Globus pallidus (tissue), 1 donor: Measurements from ENCODE around the gene CDC42BPB.
"Not testable (repeated sequence)": the region's sequence is repeated elsewhere in the genome, so short reads cannot be mapped to it uniquely, and the experiment has no call there.

Experiments
- DNase-seq: peaks from one replicate; pipeline ENCODE4 v3.0.0-alpha.2; 2015; ENCODE audit warnings: low spot score

Gene CDC42BPB

DNA sequence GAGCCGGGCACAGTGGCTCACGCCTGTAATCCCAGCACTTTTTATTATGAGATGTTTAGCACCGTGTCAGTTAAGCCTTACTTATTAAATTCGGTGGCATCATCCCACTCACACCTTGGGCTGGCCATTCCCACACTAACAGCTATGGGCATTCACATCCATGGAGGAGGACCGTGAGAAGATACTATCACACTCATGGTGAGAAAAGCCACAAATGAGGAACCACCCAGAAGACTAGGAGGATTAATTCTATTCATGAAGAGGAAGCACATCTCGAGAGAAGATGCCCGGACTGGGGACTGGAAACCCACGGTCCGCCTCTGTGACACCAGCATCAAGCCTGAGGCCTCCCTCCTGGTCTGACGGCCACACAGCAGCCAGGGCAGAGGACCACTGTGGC is 4.9 kb downstream of the CDC42BPB start:
- no peak for DNase-seq

DNA sequence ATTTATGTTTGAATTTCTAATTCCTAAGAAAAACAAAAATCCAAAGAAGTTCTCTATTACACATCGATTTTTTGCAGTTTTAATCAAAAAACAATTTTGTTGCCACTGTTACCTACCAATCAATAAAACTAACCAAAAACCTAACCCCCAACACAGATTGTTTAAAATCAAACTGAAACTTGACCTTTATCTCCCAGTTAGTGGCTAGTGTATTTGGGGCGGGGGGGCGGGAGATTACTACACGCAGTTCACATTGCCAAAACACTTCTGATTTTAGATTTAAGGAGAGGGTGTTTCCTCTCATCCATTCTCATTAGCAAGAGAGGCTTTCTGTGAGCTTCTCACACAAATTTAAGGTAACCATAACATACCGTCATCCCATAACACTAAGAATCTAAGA is 6.4 kb downstream of the CDC42BPB start:
- no peak for DNase-seq

DNA sequence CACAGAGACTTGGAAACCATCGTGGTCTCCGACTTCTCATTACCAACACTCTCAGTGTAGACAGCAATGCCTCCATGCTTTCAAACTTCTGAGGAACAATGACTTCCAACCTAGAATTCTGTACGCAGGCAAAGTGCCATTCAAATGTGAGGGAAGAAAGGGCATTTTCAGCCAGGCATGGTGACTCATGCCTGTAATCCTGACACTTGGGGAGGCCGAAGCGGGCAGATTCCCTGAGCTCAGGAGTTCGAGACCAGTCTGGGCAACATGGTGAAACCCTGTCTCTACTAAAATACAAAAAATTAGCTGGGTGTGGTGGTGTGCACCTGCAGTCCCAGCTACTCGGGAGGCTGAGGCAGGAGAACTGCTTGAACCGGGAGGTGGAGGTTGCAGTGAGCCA is 9.9 kb downstream of the CDC42BPB start:
- DNase-seq: not testable (repeated sequence)

DNA sequence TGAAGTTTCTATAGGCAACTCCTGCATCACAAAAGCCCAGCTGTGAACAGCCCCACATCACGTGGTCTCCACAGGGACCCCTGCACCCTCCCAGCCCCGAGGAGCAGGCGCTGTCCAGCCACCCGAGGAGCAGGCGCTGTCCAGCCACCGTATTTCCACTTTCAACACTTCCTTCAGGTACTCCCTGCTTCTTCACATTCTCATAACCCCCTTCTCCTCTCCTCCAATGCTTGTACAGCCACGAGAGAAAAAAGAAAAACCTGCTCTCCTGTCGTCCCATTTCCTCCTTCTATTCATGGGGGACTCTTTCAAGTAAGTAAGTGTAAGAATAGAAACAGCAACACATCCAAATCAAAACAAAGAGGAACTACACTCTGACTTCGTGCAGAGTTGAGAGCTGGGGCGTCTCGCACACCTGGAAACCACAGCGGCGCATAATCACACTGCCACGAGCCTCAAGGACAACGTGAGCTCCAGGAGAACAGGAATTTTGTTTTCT is 11.9 kb downstream of the CDC42BPB start:
- DNase-seq: no peak

DNA sequence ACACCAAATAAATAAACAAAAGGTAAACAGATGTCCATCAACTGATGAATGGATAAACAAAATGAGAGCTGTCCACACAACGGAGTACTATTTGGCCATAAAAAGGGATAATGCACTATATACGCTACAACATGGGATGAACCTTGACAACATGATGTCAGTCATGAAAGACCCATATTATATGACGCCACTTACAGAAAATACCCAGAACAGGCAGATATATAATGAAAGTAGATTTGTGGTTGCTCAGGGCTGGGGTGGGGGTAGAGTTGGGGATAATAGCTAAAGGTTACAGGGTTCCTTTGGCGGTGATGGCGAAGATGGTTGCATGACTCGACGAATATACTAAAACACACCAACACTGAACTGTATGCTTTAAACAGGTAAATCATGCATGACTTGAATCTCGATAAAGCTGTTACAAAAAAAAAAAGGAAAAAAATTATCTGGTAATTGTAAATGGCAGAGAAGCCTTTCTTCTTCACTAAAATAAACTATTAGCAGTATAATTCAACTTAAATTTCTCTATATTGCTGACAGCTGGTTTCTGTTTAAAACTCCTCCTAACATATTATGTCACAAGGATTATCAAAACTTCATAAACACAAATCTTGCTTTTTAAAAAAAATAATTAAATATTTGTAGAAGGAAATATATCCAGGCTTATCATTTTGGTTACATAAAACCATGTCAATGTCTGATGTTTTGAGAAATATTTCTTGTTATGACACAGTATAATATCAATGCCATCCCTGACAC is 13.9 kb downstream of the CDC42BPB start:
- DNase-seq: no peak

DNA sequence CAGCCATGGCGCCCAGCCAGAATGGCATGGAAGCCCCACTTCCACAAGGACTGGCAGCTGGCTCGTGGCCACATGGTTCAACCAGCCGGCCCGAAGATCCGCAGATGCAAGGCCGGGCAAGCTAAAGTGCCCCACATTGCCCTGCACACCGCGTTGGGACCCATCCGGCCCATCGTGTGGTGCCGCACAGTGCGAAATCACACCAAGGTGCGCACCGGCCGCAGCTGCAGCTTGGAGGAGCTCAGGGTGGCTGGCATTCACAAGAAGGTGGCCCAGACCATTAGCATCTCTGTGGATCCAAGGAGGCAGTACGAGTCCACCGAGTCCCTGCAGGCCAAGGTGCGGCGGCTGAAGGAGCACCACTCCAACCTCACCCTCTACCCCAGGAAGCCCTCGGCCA is 15.9 kb downstream of the CDC42BPB start:
- no peak for DNase-seq

DNA sequence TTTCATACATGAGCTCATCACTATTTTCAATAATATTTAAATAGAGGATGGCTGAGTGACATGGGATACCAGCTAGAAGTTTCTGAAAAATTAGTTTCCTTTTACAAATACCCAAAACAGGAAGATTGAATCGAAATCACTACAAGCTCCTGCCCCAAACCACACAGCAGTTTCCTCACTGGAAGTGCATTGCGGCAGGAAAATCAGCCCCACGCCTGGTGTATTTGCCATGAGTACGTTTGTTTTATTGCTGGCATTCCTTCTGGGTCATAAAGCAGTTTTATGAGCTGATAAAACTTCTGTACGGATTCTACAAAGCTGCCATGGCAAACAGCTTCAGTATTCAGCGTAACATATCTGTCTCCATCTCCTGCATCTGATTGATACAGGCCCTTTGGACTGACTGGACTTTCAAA is 23.7 kb downstream of the CDC42BPB start:
- no peak for DNase-seq

DNA sequence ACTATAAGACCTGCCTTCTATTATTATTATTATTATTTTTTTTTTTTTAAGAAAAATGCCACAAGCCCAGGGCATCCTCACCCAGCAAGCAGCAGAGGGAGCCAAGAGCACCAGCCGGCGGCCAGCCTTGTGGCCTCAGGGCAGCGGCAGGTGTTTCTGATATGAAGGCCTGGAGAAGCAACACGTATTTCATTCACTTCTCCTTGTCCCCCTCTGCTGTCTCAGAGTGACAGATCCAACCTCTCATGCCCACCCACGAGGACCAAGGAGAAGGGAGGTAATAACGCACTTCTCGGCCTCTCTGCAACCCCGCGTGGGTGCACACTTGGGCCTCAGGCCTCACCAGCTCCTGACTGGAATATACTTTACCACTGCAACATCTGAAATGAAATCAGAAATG is 25.4 kb downstream of the CDC42BPB start:
- DNase-seq: no peak

DNA sequence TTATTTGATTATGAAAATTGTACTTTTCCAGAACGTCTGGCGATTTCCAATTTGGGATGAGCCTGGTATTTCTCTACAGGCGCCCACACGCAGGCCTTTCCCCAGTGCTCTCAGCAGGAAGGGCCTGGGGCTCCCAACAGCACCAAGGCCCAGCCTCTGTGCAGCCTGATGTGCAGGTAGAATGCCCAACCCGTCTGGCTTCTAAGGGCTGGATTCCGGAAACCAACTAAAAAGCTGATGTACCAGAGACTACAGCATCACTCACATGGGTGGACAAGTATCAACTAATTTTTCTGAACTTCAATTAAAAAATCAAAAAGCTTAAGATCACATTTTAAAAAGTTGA is 25.8 kb downstream of the CDC42BPB start:
- no peak for DNase-seq

DNA sequence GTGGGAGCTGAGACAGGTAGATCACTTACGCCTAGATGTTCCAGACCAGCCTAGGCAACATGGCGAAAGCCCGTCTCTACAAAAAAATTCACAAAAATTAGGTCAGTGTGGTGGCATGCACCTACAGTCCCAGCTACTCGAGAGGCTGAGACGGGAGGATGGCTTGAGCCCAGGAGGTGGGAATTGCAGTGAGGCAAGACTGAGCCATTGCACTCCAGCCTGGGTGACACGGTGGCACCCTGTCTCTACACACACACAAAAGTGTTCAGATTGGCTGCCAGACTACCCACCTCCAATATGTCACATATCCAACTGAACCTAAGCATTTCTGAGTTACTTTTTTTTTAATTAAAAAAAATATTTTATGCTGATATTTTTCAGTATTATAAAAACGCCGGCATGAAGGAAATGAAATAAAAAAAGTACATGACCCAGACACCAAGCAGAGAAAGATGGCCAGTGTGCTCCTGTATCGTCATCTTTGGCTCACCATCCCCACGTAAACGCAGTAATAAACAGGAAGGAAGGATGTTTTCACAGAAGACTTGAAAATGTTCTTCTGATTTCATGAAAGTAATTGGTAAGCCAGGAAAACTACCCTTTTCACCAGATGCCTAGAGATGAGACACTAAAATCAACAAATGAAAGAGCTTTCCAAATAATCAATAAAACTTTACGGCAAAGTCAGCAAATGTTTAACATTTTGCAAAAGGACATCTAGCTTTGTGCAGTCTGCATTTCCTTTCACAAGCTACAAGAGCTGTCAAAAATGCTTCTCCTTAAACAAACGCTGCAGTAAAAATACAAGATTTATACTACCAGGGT is 26.4 kb downstream of the CDC42BPB start:
- no peak for DNase-seq

DNA sequence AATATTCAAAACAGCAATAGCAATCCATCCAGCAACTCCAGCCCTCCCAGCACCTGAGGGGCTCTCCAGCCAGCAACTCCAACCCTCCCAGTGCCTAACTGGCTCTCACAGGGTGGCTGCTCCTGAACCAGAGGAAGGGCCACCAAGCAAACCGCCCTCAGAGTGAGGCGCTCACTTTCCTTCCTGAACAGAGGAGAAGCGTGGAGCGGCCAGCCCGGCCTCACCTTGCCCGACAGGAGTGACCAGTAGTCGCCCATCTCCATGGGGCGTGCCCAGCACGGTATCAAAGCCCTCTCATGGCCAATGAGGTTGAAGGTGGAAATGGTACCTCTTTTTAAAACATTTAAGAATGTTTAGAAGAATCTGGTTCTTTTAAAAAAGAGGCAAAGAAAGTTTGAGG is 27.4 kb downstream of the CDC42BPB start:
- no peak for DNase-seq

DNA sequence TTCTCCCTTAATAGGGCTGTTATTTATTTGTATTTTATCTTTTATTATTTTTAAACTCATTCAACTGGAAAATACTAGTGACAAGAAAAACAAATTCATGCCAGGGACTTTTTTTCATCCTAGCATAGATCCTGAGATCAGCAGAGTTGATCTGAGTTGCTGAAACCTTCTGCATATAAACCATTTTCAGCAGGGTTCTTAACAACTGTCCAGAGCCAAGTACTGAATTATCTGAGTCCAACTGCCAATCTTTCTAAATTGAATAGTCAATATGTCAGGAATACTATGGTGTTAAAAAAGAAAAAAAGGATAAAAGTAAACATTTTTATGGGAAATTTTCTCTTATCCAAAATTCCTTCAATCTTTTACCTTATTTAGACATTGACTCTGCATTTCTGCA is 28.6 kb downstream of the CDC42BPB start:
- DNase-seq: no peak

DNA sequence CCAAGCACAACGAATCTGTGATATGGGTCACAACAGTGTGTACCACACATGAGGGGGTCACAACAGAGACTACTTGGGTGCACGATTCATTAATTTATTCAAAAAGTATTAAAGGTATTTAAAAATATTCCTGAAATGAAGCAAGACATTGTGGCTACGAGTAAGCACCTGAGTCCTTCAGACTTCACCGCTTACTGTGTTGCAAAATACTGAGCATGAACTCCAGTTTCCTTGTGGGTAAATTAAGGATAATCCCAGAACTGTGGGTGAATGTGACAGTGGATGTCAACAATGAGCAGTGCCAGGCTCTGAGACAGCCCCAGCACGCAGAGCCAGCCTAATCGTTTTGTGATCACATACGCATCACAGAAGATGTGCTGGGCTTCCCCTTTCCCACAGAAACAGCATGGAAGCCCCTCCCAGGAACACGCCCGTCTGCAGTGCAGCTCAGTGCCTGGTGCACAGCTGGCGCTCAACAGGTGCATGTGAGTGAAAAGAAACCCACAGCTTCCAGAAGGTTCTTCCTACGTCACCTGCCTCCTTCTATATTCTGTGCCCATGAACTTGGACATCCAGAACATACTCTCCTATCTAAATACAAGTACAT is 29.1 kb downstream of the CDC42BPB start:
- no peak for DNase-seq

DNA sequence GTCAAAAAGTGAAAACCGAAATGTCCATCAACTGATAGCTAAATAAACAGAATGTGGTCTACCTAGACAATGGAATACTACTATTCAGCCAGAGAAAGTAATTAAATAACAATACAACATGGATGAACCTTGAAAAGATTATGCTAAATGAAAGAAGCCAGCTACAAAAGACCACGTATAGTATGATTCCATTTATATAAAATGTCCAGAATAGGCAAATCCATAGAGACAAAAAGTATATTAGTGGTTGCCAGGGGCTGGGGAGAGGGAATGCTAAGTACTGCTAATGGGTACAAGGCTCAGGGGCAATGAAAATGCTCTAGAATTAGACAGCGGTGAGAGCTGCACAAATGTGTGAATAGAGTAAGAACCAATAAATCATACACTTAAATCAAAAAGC is 29.9 kb downstream of the CDC42BPB start:
- DNase-seq: no peak

DNA sequence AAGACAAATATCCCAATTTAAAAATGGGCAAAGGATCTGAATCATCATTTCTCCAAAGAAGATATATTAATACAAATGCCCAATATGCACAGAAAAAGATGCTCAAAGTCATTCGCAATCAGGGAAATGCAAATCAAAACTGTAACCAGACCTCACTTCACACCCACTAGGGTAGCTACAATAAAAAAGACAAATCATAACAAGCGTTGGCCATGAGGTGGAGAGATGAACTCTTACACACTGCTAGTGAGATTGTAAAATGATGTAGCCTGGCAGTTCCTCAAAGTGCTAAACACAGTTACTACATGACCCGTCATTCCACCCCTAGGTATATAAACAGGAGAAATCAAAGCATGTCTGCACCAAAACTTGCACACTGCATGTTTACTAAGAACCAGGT is 30.4 kb downstream of the CDC42BPB start:
- no peak for DNase-seq

DNA sequence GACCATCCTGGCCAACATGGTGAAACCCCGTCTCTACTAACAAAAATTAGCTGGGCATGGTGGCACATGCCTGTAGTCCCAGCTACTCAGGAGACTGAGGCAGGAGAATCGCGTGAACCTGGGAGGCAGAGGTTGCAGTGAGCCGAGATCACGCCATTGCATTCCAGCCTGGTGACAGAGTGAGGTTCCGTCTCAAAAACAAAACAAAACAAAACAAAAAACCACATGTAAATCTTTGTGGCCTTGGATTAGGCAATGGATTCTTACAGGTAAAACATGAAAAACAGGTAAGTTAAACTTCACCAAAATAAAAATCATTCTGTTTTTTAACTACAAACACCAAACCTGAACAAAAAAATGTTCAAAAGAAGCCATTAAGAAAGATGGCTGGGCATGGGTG is 31.2 kb downstream of the CDC42BPB start:
- DNase-seq: not testable (repeated sequence)

DNA sequence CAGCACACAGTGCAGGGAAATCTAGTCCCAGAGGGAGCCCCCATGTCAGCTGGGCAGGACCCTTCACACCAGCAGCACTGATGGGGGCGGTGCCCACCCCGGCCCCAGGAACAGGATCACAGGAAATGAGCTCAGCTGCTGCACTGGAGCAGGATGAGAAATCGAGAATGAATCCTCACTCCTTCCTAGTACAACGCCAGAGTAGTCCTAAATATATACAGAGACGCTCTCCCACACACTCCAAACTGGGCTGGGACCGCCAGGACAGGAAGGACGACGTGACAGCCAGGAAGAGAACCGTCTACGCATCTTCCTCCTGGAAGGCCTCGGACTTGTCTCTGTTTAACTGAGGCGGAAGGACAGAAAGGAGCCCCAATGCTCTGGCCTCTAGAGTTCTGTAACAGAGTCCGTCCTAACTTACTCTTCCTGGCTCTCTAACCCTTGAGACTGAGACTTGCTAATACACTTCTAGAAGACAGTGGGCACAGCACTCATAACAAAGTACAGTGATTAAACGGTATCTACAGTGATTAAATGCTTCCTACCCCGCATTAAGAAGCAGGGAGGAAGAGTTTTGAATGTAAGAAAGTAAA is 33.4 kb downstream of the CDC42BPB start:
- no peak for DNase-seq

DNA sequence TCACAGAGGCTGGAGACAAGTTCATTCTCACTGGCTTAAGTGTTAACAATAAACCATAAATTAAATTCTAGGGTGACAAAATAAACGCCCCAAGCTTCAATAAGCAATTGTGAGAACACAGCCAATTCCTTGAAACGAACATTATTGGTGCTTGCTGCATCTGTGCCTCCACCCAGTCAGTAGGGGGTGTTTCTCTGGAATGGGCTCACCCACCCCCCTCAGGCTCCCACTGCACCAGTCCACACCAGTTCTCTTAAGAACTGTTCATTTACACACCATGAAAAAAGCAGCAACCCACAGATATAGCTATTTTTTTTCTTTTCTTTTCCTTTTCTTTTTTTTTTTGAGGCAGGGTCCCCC is 34.7 kb downstream of the CDC42BPB start:
- no peak for DNase-seq

DNA sequence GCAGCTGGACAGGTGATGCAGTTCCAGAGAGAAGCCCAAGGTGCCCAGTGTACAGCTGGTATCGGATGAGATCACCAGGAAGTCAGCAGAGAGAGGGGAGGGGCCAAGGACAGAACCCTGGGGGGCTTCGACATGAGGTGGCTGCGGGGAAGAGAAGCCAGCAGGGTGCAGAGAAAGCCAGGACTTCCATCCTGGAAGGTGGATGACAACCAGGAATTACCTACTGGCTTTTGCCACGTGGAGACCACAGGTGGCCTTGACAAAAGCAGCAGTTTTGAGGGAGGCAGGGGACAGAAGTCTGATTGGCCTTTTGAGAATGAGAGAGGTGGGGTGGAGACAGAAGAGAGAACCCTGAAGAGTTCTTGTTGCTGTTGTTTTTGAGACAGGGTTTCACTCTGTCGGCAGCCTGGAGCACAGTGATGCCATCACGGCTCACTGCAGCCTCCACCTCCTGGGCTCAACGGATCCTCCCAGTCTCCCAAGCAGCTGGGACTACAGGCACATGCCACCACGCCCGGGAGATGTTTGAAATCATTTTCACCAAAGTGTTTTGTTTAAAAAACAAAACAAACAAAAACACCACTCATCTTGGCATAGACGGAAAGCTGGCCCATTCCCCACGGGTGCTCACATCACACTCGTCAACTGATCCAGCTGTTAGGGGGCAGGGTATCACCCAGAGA is 35.2 kb downstream of the CDC42BPB start:
- DNase-seq: peak; percentile 73

DNA sequence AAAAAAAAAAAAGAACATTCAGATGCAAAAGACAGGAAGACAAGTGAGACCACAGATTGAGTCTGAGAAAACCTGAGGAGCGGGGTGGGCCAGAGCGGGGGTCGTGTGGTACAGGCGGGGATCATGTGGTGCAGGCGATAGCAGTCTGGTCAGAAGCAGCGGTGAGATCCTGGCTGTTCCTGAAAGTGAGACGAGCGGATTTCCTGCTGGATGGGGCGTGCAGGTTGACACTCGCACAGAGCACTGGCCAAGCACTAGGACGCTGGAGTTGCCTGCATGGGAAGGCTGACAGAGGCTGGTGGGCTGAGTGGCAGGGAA is 35.7 kb downstream of the CDC42BPB start:
- DNase-seq: no peak

DNA sequence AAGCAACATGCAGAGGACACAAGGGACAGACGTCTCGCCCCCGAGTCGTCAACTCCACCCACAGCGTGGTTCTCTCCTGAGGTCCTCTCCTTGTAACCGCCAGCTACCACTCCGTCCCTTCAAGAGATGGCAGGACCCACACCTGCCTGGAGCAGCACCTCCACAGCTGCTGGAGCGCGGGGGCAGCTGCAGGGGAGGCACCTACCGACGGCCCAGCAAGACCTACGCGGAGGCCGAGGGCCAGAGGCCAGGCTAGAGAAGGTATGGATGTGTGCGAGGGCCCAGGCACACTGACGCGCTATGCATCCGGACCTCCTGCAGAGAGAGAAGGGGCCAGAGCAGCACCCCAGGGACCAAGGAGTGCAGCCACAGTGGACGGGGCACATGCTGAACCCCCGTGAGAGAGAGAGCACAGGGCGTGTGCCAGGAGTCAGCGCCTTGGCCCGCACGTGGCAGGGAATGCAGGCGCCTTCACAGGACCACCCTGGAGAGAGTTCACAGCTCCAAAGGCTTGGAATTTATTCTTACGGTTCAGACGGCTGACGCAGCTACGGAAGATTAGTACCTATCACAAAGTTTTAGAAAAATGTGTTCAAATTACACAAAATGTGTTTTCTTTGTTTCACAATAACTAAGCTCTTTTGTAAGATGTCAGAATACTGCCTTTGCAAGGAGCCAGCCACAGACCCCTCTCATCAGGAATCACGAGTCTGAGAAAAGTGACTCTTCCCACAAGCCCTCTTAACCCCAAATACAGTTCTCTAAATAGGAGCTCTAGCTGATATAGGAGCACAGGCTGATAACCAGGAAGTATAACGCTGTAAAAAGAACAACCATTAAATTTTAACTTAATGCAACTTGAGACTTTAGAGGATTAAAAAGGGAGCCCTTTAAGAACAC is 36.8 kb downstream of the CDC42BPB start:
- DNase-seq: no peak
